Testis (tissue), 3 donors: ENCODE results near the gene TTLL9. TPM values are rescaled to one million over a fixed set of nuclear protein-coding genes. Genes with fewer than 3 reads are reported as not detected.

Source experiments
- DNase-seq: peaks from one replicate; pipeline ENCODE4 v3.0.0-alpha.2; 2019
- H3K27ac ChIP-seq, 2 donors: fragments of 200-600 bp; sonication (generic); one replicate each; pipeline ENCODE4 v1.5.1; 2019
- H3K27me3 ChIP-seq: fragments of 200-600 bp; sonication (generic); one replicate; pipeline ENCODE4 v1.5.1; 2019
- H3K36me3 ChIP-seq: fragments of 200-600 bp; sonication (generic); one replicate; pipeline ENCODE4 v1.5.1; 2017; ENCODE audit warnings: low read depth; ENCODE audit errors: missing control alignments
- H3K4me1 ChIP-seq: fragments of 200-600 bp; sonication (generic); one replicate; pipeline ENCODE4 v1.5.1; 2019
- H3K4me3 ChIP-seq, 2 donors: fragments of 200-600 bp; sonication (generic); one replicate each; pipeline ENCODE4 v1.5.1; 2017 to 2019
- H3K9me3 ChIP-seq: fragments of 200-600 bp; sonication (generic); one replicate; pipeline ENCODE4 v1.5.1; 2017
- CTCF ChIP-seq, 3 experiments: fragments of 450-650 bp in 2 of 3; fragments of 200-600 bp in 1 of 3; sonication (generic) in 1 of 3; IDR thresholded peaks; one replicate each; pipeline ENCODE4 v1.5.1; 2016 to 2019; ENCODE audit warnings: antibody characterized with exemption in 3 of 3, mild to moderate bottlenecking in 2 of 3, moderate library complexity in 1 of 3
- POLR2A ChIP-seq: fragments of 450-650 bp; IDR thresholded peaks from one replicate; pipeline ENCODE4 v1.6.1; 2017; ENCODE audit warnings: antibody characterized with exemption, mild to moderate bottlenecking, moderate library complexity
- WGBS, 2 donors: methylation state at CpG; one replicate each; pipeline ENCODE4 v1.1.5; 2018; 5-methylcytosine and 5-hydroxymethylcytosine counted together
- intact Hi-C: fragments of 100-400 bp; cut with DNase I; formaldehyde crosslinking; loops from one replicate; pipeline ENCODE4 v1.15.1; 2023; ENCODE audit warnings: low total_unique reads
- polyA plus RNA-seq: library from polyadenylated mRNA; stranded (reverse); fragments of 350-450 nt; fragmentation: Illumina TruSeq; extraction: RNeasy Lipid Tissue Mini Kit (QIAGEN cat#74804); gene quantifications from one replicate; pipeline ENCODE4 v1.2.3, GENCODE V29; 2014; ENCODE audit warnings: low read depth, low replicate concordance; ENCODE audit not compliant: insufficient read depth
- total RNA-seq, 2 donors: library from RNA; depleted of rRNA; stranded (reverse); fragments of >200 nt; gene quantifications; one replicate each; pipeline ENCODE4 v1.2.3, GENCODE V29; 2016

The TTLL9 gene
- total and polyA plus RNA-seq, 3 donors from 2014 or later, result 8.7 to 32.7 (median 19.1) TPM

GRCh38 chr20:31977080-31977479, 106.6 kb downstream of the TTLL9 start:
- Histone ChIP-seq H3K4me3 (no peak overlapping the region), H3K27ac (no peak overlapping the region), H3K27me3 (no peaks in the 10 kb centered on the region), H3K9me3 (no peaks in the 10 kb centered on the region), H3K4me1 (no peaks in the 10 kb centered on the region), H3K36me3 (no peaks in the 10 kb centered on the region)
- intact Hi-C loops, result no loop called here
- no peak for DNase-seq
- WGBS, 2 donors, result 92 to 98% methylated on average over 4 of the region's 4 CpGs
- TF ChIP-seq POLR2A, result no peak
- TF ChIP-seq CTCF (IDR thresholded peaks at IDR 0.05), result no peak

- no peaks in the 10 kb centered on the region for H3K4me1 ChIP-seq
- H3K9me3 ChIP-seq, result no peaks in the 10 kb centered on the region
- intact Hi-C loops, result no loop called here
- no peaks in the 10 kb centered on the region for H3K27me3 ChIP-seq
- WGBS, 2 donors, result 51 to 62% methylated on average over 6 of the region's 6 CpGs
- H3K36me3 ChIP-seq, result no peaks in the 10 kb centered on the region
- H3K4me3 ChIP-seq, result no peak overlapping the region
- TF ChIP-seq CTCF (IDR thresholded peaks at IDR 0.05) (no peak), POLR2A (no peak)
- H3K27ac ChIP-seq, result no peak overlapping the region
- no peak for DNase-seq
Observed at GRCh38 chr20:31979713-31980426, 109.4 kb downstream of the TTLL9 start.

GRCh38 chr20:31981784-31982183, 111.3 kb downstream of the TTLL9 start:
- no peak for DNase-seq
- no peak for TF ChIP-seq POLR2A
- TF ChIP-seq CTCF (IDR thresholded peaks at IDR 0.05), result no peak
- no peaks in the 10 kb centered on the region for H3K4me1 ChIP-seq
- H3K36me3 ChIP-seq, result no peaks in the 10 kb centered on the region
- H3K4me3 ChIP-seq, result no peak overlapping the region
- H3K27ac ChIP-seq, result no peak overlapping the region
- WGBS, 2 donors, result 78 to 87% methylated on average over 2 of the region's 2 CpGs
- intact Hi-C loops, result no loop called here
- no peaks in the 10 kb centered on the region for H3K9me3 ChIP-seq
- no peaks in the 10 kb centered on the region for H3K27me3 ChIP-seq

- intact Hi-C loops, result no loop called here
- DNase-seq, result no peak
- WGBS, 2 donors, result 42 to 54% methylated on average over 6 of the region's 6 CpGs
Observed at GRCh38 chr20:31984981-31985471, 114.6 kb downstream of the TTLL9 start.

More at GRCh38 chr20:31984981-31985471, 114.6 kb downstream of the TTLL9 start:
- H3K4me1 ChIP-seq, result no peaks in the 10 kb centered on the region
- H3K4me3 ChIP-seq, result no peak overlapping the region
- H3K36me3 ChIP-seq, result no peaks in the 10 kb centered on the region
- no peaks in the 10 kb centered on the region for H3K27me3 ChIP-seq
- H3K9me3 ChIP-seq, result no peaks in the 10 kb centered on the region
- TF ChIP-seq POLR2A, result no peak
- no peak for TF ChIP-seq CTCF (IDR thresholded peaks at IDR 0.05)
- no peak overlapping the region for H3K27ac ChIP-seq
